ENCODE measurements around the gene GRIK5.

DNA sequence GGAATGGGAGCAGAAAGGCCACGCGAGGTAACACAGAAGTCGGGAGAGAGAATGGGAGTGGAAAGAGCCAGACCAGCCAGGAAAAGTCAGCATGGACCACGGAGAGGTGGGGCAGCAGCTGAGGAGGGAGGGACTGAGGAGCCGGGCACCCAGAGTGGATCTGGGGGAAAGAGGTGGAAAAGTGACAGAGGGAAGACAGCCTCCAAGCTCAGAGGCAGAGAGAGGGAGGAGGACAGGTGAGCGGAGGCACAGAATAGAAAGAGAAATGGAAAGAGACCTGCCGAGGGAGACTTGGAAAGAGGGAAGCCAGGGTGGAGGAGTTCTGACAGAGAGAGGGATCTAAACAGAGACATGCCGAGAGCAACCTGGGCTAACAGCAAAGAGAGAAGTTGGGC is 1.6 kb downstream of the GRIK5 start:
- TF ChIP-seq GATA2 (IDR thresholded peaks at IDR 0.05; ENCODE audit: low read depth, low read length) (no peak), GATA3 (IDR thresholded peaks at IDR 0.05; ENCODE audit: low read depth, low read length) (no peak)

All from SH-SY5Y (cell line).